Transverse colon (tissue), 4 donors: Measurements from ENCODE around the gene MYF5.
"Not testable (repeated sequence)": the region's sequence is repeated elsewhere in the genome, so short reads cannot be mapped to it uniquely, and the experiment has no call there.

Experiments
- EP300 ChIP-seq: sonication (generic); formaldehyde crosslinking; IDR thresholded peaks from one replicate; pipeline ENCODE4 v1.6.1; 2017; ENCODE audit warnings: antibody characterized with exemption, low read depth
- POLR2A ChIP-seq: fragments of 450-650 bp; IDR thresholded peaks from one replicate; pipeline ENCODE4 v1.6.1; 2016; ENCODE audit warnings: antibody characterized with exemption, mild to moderate bottlenecking, moderate library complexity
- POLR2AphosphoS5 ChIP-seq, 3 donors: sonication (generic); formaldehyde crosslinking; IDR thresholded peaks; one replicate each; pipeline ENCODE4 v1.6.1; 2016; ENCODE audit warnings: antibody characterized with exemption in 3 of 3
- TF ChIP-seq, protein P1 (sequence below), 5 experiments: fragments of 200-600 bp in 3 of 5; fragments of 450-650 bp in 2 of 5; sonication (generic) in 3 of 5; IDR thresholded peaks; 1 replicate in 2 of 5; 2 replicates in 3 of 5; pipeline ENCODE4 v1.5.1; 2016 to 2017; ENCODE audit warnings: antibody characterized with exemption in 5 of 5, inconsistent platforms in 3 of 5, mild to moderate bottlenecking in 2 of 5, moderate library complexity in 1 of 5

- TF ChIP-seq, protein P1, sequence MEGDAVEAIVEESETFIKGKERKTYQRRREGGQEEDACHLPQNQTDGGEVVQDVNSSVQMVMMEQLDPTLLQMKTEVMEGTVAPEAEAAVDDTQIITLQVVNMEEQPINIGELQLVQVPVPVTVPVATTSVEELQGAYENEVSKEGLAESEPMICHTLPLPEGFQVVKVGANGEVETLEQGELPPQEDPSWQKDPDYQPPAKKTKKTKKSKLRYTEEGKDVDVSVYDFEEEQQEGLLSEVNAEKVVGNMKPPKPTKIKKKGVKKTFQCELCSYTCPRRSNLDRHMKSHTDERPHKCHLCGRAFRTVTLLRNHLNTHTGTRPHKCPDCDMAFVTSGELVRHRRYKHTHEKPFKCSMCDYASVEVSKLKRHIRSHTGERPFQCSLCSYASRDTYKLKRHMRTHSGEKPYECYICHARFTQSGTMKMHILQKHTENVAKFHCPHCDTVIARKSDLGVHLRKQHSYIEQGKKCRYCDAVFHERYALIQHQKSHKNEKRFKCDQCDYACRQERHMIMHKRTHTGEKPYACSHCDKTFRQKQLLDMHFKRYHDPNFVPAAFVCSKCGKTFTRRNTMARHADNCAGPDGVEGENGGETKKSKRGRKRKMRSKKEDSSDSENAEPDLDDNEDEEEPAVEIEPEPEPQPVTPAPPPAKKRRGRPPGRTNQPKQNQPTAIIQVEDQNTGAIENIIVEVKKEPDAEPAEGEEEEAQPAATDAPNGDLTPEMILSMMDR (IDR thresholded peaks at IDR 0.05) = not testable (repeated sequence)
- TF ChIP-seq POLR2A; EP300; POLR2AphosphoS5 (IDR thresholded peaks at IDR 0.05): not testable (repeated sequence)
These were observed 40.6 kb upstream of the MYF5 start for GRCh38 chr12:80676042-80676636.
